HUES64 (cell line): ENCODE data around the gene SYNE1.
A peak's percentile ranks its signal among the peaks of the same experiment; 100 is the strongest.
"Not testable (repeated sequence)": the region's sequence is repeated elsewhere in the genome, so short reads cannot be mapped to it uniquely, and the experiment has no call there.

Experiments used
- H3K27ac ChIP-seq: 2 replicates; pipeline ENCODE4 v1.7.0; 2013; ENCODE audit warnings: low read depth, low read length, inconsistent platforms
- H3K27me3 ChIP-seq: 2 replicates; pipeline ENCODE4 v1.6.1; 2013; ENCODE audit warnings: mild to moderate bottlenecking, low read length; ENCODE audit not compliant: insufficient read depth
- H3K36me3 ChIP-seq: 2 replicates; pipeline ENCODE4 v1.6.1; 2013; ENCODE audit warnings: mild to moderate bottlenecking, low read length; ENCODE audit not compliant: insufficient read depth
- H3K4me1 ChIP-seq: 2 replicates; pipeline ENCODE4 v1.6.1; 2013; ENCODE audit warnings: mild to moderate bottlenecking, low read length, moderate library complexity; ENCODE audit not compliant: insufficient read depth
- H3K4me3 ChIP-seq: 2 replicates; pipeline ENCODE4 v1.5.1; 2013; ENCODE audit warnings: mild to moderate bottlenecking, low read length, moderate library complexity
- H3K9ac ChIP-seq: 2 replicates; pipeline ENCODE4 v1.6.1; 2013; ENCODE audit warnings: mild to moderate bottlenecking, low read depth, low read length
- H3K9me3 ChIP-seq: 2 replicates; pipeline ENCODE4 v1.6.1; 2013; ENCODE audit warnings: low read depth, low read length; ENCODE audit not compliant: insufficient read depth
- WGBS: fragments of 150-250, 120-280 bp; methylation state at CpG from one replicate; pipeline ENCODE4 v1.1.7; 2013; ENCODE audit warnings: missing lambda C conversion rate; 5-methylcytosine and 5-hydroxymethylcytosine counted together

The SYNE1 gene

GRCh38 chr6:152648105-152648504 is 10.9 kb upstream of the SYNE1 start:
- no peak overlapping the region for H3K4me3 ChIP-seq
- no peaks in the 10 kb centered on the region for H3K36me3 ChIP-seq
- WGBS, result 94% methylated on average over 2 of the region's 2 CpGs
- H3K27ac ChIP-seq, result no peak overlapping the region
- no peaks in the 10 kb centered on the region for H3K27me3 ChIP-seq
- no peak overlapping the region for H3K9ac ChIP-seq
- no peaks in the 10 kb centered on the region for H3K9me3 ChIP-seq
- 0 out of 2 replicates have a peak, but pooled peaks cover 5% of the 10 kb centered on the region for H3K4me1 ChIP-seq

GRCh38 chr6:152646732-152647131 is 9.6 kb upstream of the SYNE1 start:
- H3K4me3 ChIP-seq, H3K27ac ChIP-seq, H3K9ac ChIP-seq, H3K4me1 ChIP-seq, H3K36me3 ChIP-seq, H3K27me3 ChIP-seq, H3K9me3 ChIP-seq: not testable (repeated sequence)
- WGBS, result 94% methylated on average over 4 of the region's 4 CpGs

GRCh38 chr6:152642578-152643375 is 5.6 kb upstream of the SYNE1 start:
- Histone ChIP-seq H3K9me3 (no peaks in the 10 kb centered on the region), H3K27me3 (peaks cover 14% of the 10 kb centered on the region), H3K9ac (no peak overlapping the region), H3K4me3 (no peak overlapping the region), H3K27ac (no peak overlapping the region), H3K36me3 (no peaks in the 10 kb centered on the region), H3K4me1 (no peaks in the 10 kb centered on the region)
- WGBS, result 37% methylated on average over 8 of the region's 8 CpGs

- H3K9me3 ChIP-seq, result no peaks in the 10 kb centered on the region
- no peaks in the 10 kb centered on the region for H3K36me3 ChIP-seq
- H3K27me3 ChIP-seq, result peaks cover 53% of the 10 kb centered on the region
- H3K9ac ChIP-seq, result peak overlapping the region; percentile 25; the same call in 1 of the 2 replicates
- H3K27ac ChIP-seq, result no peak overlapping the region
- 0 out of 2 replicates have a peak, but pooled peaks cover 4% of the 10 kb centered on the region for H3K4me1 ChIP-seq
- peak overlapping the region; percentile 60 for H3K4me3 ChIP-seq
- under 1% methylated on average over 72 of the region's 72 CpGs for WGBS
Observed at GRCh38 chr6:152636609-152637295, 410 bp downstream of the SYNE1 start.

- no peaks in the 10 kb centered on the region for H3K9me3 ChIP-seq
- H3K36me3 ChIP-seq, result no peaks in the 10 kb centered on the region
- WGBS, result 1% methylated on average over 18 of the region's 20 CpGs
- H3K9ac ChIP-seq, result 0 out of 2 replicates have a peak overlapping the region, but pooled peaks have one; percentile 25
- no peak overlapping the region for H3K27ac ChIP-seq
- peak overlapping the region; percentile 60 for H3K4me3 ChIP-seq
- H3K4me1 ChIP-seq, result 0 out of 2 replicates have a peak, but pooled peaks cover 4% of the 10 kb centered on the region
- H3K27me3 ChIP-seq, result peaks cover 53% of the 10 kb centered on the region
Observed at GRCh38 chr6:152636021-152636608, 1.0 kb downstream of the SYNE1 start.

GRCh38 chr6:152634773-152635172 is 2.4 kb downstream of the SYNE1 start:
- H3K4me1 ChIP-seq, result 0 out of 2 replicates have a peak, but pooled peaks cover 4% of the 10 kb centered on the region
- WGBS, result 87% methylated on average over 3 of the region's 3 CpGs

GRCh38 chr6:152632121-152632782 is 4.9 kb downstream of the SYNE1 start:
- 87% methylated on average over 2 of the region's 2 CpGs for WGBS

More at GRCh38 chr6:152634773-152635172, 2.4 kb downstream of the SYNE1 start:
- H3K9me3 ChIP-seq, result no peaks in the 10 kb centered on the region
- H3K4me3 ChIP-seq, result no peak overlapping the region
- H3K27me3 ChIP-seq, result peaks cover 53% of the 10 kb centered on the region
- H3K9ac ChIP-seq, result no peak overlapping the region
- H3K36me3 ChIP-seq, result no peaks in the 10 kb centered on the region
- H3K27ac ChIP-seq, result no peak overlapping the region

GRCh38 chr6:152631376-152631775 is 5.8 kb downstream of the SYNE1 start:
- H3K36me3 ChIP-seq, result no peaks in the 10 kb centered on the region
- H3K27ac ChIP-seq, result no peak overlapping the region
- H3K9ac ChIP-seq, result no peak overlapping the region
- H3K4me1 ChIP-seq, result no peaks in the 10 kb centered on the region
- H3K4me3 ChIP-seq, result no peak overlapping the region
- no peaks in the 10 kb centered on the region for H3K9me3 ChIP-seq
- 97% methylated on average over 3 of the region's 3 CpGs for WGBS
- peaks cover 25% of the 10 kb centered on the region for H3K27me3 ChIP-seq

More at GRCh38 chr6:152632121-152632782, 4.9 kb downstream of the SYNE1 start:
- no peak overlapping the region for H3K4me3 ChIP-seq
- H3K27ac ChIP-seq, result no peak overlapping the region
- peaks cover 34% of the 10 kb centered on the region for H3K27me3 ChIP-seq
- no peaks in the 10 kb centered on the region for H3K36me3 ChIP-seq
- no peak overlapping the region for H3K9ac ChIP-seq
- 0 out of 2 replicates have a peak, but pooled peaks cover under 1% of the 10 kb centered on the region for H3K4me1 ChIP-seq
- H3K9me3 ChIP-seq, result no peaks in the 10 kb centered on the region

- Histone ChIP-seq H3K4me1 (no peaks in the 10 kb centered on the region), H3K27me3 (peaks cover 20% of the 10 kb centered on the region), H3K36me3 (no peaks in the 10 kb centered on the region), H3K9me3 (no peaks in the 10 kb centered on the region), H3K4me3 (no peak overlapping the region), H3K9ac (no peak overlapping the region), H3K27ac (no peak overlapping the region)
- WGBS, result 96% methylated on average over 1 of the region's 1 CpG
Observed at GRCh38 chr6:152630832-152631231, 6.3 kb downstream of the SYNE1 start.

- Histone ChIP-seq H3K27me3 (no peaks in the 10 kb centered on the region), H3K36me3 (no peaks in the 10 kb centered on the region), H3K27ac (no peak overlapping the region), H3K4me1 (no peaks in the 10 kb centered on the region), H3K9ac (no peak overlapping the region), H3K9me3 (no peaks in the 10 kb centered on the region), H3K4me3 (no peak overlapping the region)
- WGBS, result 85% methylated on average over 2 of the region's 2 CpGs
Observed at GRCh38 chr6:152625213-152625612, 11.9 kb downstream of the SYNE1 start.
